Fibroblast of skin of scalp (primary cell): Measurements from ENCODE around the gene USP48.
"Not testable (repeated sequence)": the region's sequence is repeated elsewhere in the genome, so short reads cannot be mapped to it uniquely, and the experiment has no call there.

Source experiments
- DNase-seq: peaks from one replicate; pipeline ENCODE4 v3.0.0-alpha.2; 2013

The USP48 gene

GRCh38 chr1:21815724-21816321 is 32.9 kb upstream of the USP48 start:
- no peak for DNase-seq

- DNase-seq, result no peak
Measured at GRCh38 chr1:21814981-21815582, 32.1 kb upstream of the USP48 start.

- no peak for DNase-seq
Measured at GRCh38 chr1:21814241-21814918, 31.4 kb upstream of the USP48 start.

GRCh38 chr1:21813542-21813941 is 30.6 kb upstream of the USP48 start:
- no peak for DNase-seq

- peak; percentile 31 for DNase-seq
Measured at GRCh38 chr1:21811875-21812305, 28.9 kb upstream of the USP48 start, which contains the start of gene LDLRAD2. LDLRAD2 (plus strand) TSS chr1:21812265; CDS start chr1:21812452, 187 bp downstream.

GRCh38 chr1:21804536-21804935 is 21.6 kb upstream of the USP48 start:
- DNase-seq, result no peak

GRCh38 chr1:21801100-21801499 is 18.2 kb upstream of the USP48 start:
- DNase-seq, result no peak

GRCh38 chr1:21799730-21800129 is 16.8 kb upstream of the USP48 start:
- DNase-seq, result no peak

GRCh38 chr1:21795075-21795474 is 12.1 kb upstream of the USP48 start:
- DNase-seq, result no peak

- DNase-seq, result no peak
Measured at GRCh38 chr1:21794656-21795055, 11.7 kb upstream of the USP48 start.

- no peak for DNase-seq
Measured at GRCh38 chr1:21793104-21793503, 10.2 kb upstream of the USP48 start.

- DNase-seq, result no peak
Measured at GRCh38 chr1:21786640-21787039, 3.7 kb upstream of the USP48 start.

- not testable (repeated sequence) for DNase-seq
Measured at GRCh38 chr1:21785764-21786163, 2.8 kb upstream of the USP48 start.

- DNase-seq, result peak; percentile 54
Measured at GRCh38 chr1:21783679-21784603, 992 bp upstream of the USP48 start.

- peak; percentile 63 for DNase-seq
Measured at GRCh38 chr1:21782349-21782867, 541 bp downstream of the USP48 start.

GRCh38 chr1:21781815-21782348 is 1.1 kb downstream of the USP48 start:
- peak; percentile 64 for DNase-seq

GRCh38 chr1:21779613-21780521 is 3.1 kb downstream of the USP48 start:
- no peak for DNase-seq

- no peak for DNase-seq
Measured at GRCh38 chr1:21778405-21778727, 4.6 kb downstream of the USP48 start.

GRCh38 chr1:21776925-21777324 is 6.0 kb downstream of the USP48 start:
- DNase-seq, result not testable (repeated sequence)

- DNase-seq, result peak; percentile 53
Measured at GRCh38 chr1:21775985-21776562, 6.9 kb downstream of the USP48 start.

GRCh38 chr1:21775550-21775914 is 7.4 kb downstream of the USP48 start:
- no peak for DNase-seq
